CD4-positive, alpha-beta T cell treated with Interleukin-10 for 1 hour (primary cell): ENCODE results near the gene TAC3.
A peak's percentile ranks its signal among the peaks of the same experiment; 100 is the strongest.
"Not testable (repeated sequence)": the region's sequence is repeated elsewhere in the genome, so short reads cannot be mapped to it uniquely, and the experiment has no call there.

Experiments used
- DNase-seq: peaks from one replicate; pipeline ENCODE4 v3.0.0-alpha.2; 2020

TAC3 gene

GRCh38 chr12:57003395-57003794 lies 12.9 kb downstream of the TAC3 start:
- no peak for DNase-seq

- peak; percentile 80 for DNase-seq
These were observed 14.9 kb downstream of the TAC3 start for GRCh38 chr12:57001448-57001906.

GRCh38 chr12:57000393-57000792 lies 15.9 kb downstream of the TAC3 start:
- DNase-seq: no peak

- DNase-seq: no peak
These were observed 16.9 kb downstream of the TAC3 start for GRCh38 chr12:56999456-56999855.

GRCh38 chr12:56998981-56999380 lies 17.3 kb downstream of the TAC3 start:
- no peak for DNase-seq

- DNase-seq: no peak
These were observed 18.0 kb downstream of the TAC3 start for GRCh38 chr12:56998316-56998715.

- DNase-seq: no peak
These were observed 19.4 kb downstream of the TAC3 start for GRCh38 chr12:56996793-56997545.

- DNase-seq: no peak
These were observed 20.3 kb downstream of the TAC3 start for GRCh38 chr12:56995930-56996496.

GRCh38 chr12:56995201-56995929 lies 21.0 kb downstream of the TAC3 start:
- DNase-seq: no peak

- DNase-seq: no peak
These were observed 22.0 kb downstream of the TAC3 start for GRCh38 chr12:56994231-56994746.

- DNase-seq: no peak
These were observed 23.0 kb downstream of the TAC3 start for GRCh38 chr12:56993346-56993745.

GRCh38 chr12:56991319-56992246 lies 24.7 kb downstream of the TAC3 start:
- DNase-seq: no peak

GRCh38 chr12:56990648-56991318 lies 25.5 kb downstream of the TAC3 start:
- DNase-seq: no peak

GRCh38 chr12:56989861-56990610 lies 26.3 kb downstream of the TAC3 start:
- DNase-seq: no peak

GRCh38 chr12:56988207-56988739 lies 28.1 kb downstream of the TAC3 start:
- no peak for DNase-seq

GRCh38 chr12:56987551-56988053 lies 28.7 kb downstream of the TAC3 start:
- peak; percentile 74 for DNase-seq

- DNase-seq: no peak
These were observed 29.3 kb downstream of the TAC3 start for GRCh38 chr12:56987011-56987410.

- DNase-seq: not testable (repeated sequence)
These were observed 30.6 kb downstream of the TAC3 start for GRCh38 chr12:56985714-56986113.

- DNase-seq: no peak
These were observed 32.9 kb downstream of the TAC3 start for GRCh38 chr12:56983386-56983785.

GRCh38 chr12:56982578-56983236 lies 33.6 kb downstream of the TAC3 start:
- DNase-seq: not testable (repeated sequence)
